B cell (primary cell): ENCODE measurements around the gene TMEM107.

Experiments
- EZH2 ChIP-seq: IDR thresholded peaks from 2 replicates; pipeline ENCODE4 v1.6.1; 2012; ENCODE audit warnings: borderline replicate concordance, low read depth, mild to moderate bottlenecking, moderate library complexity, low read length; ENCODE audit not compliant: insufficient read depth, poor library complexity, severe bottlenecking
- TF ChIP-seq, protein P1 (sequence below): fragments of 200-600 bp; IDR thresholded peaks from one replicate; pipeline ENCODE4 v1.8.0; 2022; ENCODE audit warnings: antibody characterized with exemption, mild to moderate bottlenecking

DNA sequence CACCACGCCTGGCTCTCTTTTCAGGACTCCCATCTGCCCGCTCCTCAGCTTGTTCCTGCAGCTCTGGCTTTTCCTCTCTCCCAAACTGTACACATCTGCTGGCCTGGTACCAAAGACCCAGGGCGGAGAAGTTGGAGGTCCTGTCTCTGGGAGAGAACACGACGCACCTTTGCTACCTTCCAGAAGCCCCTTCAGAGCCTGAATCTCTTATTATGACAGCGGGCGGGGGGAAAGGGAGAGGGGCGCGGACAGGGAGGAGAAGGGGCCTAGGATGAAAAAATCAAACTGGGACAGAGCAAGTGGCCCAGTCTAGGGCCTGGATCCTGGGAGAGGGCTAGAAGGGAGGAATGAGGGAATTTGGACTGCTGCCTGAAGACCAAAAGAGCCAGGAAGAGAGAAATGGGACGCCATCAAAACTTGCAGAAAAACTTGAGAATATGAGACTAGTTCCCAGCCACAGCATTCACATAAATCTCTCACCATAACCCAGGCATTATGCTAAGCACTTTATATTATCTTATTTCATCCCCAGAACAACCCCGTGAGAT lies 21.5 kb downstream of the TMEM107 start:
- TF ChIP-seq, protein P1, sequence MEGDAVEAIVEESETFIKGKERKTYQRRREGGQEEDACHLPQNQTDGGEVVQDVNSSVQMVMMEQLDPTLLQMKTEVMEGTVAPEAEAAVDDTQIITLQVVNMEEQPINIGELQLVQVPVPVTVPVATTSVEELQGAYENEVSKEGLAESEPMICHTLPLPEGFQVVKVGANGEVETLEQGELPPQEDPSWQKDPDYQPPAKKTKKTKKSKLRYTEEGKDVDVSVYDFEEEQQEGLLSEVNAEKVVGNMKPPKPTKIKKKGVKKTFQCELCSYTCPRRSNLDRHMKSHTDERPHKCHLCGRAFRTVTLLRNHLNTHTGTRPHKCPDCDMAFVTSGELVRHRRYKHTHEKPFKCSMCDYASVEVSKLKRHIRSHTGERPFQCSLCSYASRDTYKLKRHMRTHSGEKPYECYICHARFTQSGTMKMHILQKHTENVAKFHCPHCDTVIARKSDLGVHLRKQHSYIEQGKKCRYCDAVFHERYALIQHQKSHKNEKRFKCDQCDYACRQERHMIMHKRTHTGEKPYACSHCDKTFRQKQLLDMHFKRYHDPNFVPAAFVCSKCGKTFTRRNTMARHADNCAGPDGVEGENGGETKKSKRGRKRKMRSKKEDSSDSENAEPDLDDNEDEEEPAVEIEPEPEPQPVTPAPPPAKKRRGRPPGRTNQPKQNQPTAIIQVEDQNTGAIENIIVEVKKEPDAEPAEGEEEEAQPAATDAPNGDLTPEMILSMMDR: no peak
- no peak for TF ChIP-seq EZH2
